Neural progenitor cell (in vitro differentiated cells): ENCODE measurements around the gene UCK2. TPM values are rescaled to one million over a fixed set of nuclear protein-coding genes. Genes with fewer than 3 reads are reported as not detected.

Source experiments
- DNase-seq: peaks from one replicate; pipeline ENCODE4 v3.0.0-alpha.2; 2016; ENCODE audit warnings: low spot score
- H2AFZ ChIP-seq: fragments of 200-600 bp; sonication (generic); replicated peaks from 2 replicates; pipeline ENCODE4 v1.6.1; 2016; ENCODE audit warnings: antibody characterized with exemption
- H3F3A ChIP-seq: fragments of 200-600 bp; sonication (generic); 2 replicates; pipeline ENCODE4 v1.6.1; 2016; ENCODE audit warnings: antibody characterized with exemption, low read depth
- H3K27ac ChIP-seq: fragments of 200-600 bp; sonication (generic); 2 replicates; pipeline ENCODE4 v1.5.1; 2016; ENCODE audit warnings: mild to moderate bottlenecking
- H3K27me3 ChIP-seq: fragments of 200-600 bp; sonication (generic); 2 replicates; pipeline ENCODE4 v1.6.1; 2016; ENCODE audit warnings: mild to moderate bottlenecking, moderate library complexity
- H3K36me3 ChIP-seq: fragments of 200-600 bp; sonication (generic); 2 replicates; pipeline ENCODE4 v1.5.1; 2016
- H3K4me1 ChIP-seq: fragments of 200-600 bp; sonication (generic); 2 replicates; pipeline ENCODE4 v1.6.1; 2016; ENCODE audit warnings: mixed run types
- H3K4me2 ChIP-seq: fragments of 200-600 bp; sonication (generic); 2 replicates; pipeline ENCODE4 v1.6.1; 2016
- H3K4me3 ChIP-seq: fragments of 200-600 bp; sonication (generic); 2 replicates; pipeline ENCODE4 v1.5.1; 2016
- H3K79me2 ChIP-seq: fragments of 200-600 bp; sonication (generic); 2 replicates; pipeline ENCODE4 v1.6.1; 2016; ENCODE audit warnings: low read depth
- H3K9ac ChIP-seq: fragments of 200-600 bp; sonication (generic); 2 replicates; pipeline ENCODE4 v1.6.1; 2016
- H3K9me3 ChIP-seq: fragments of 200-600 bp; sonication (generic); 2 replicates; pipeline ENCODE4 v1.5.1; 2016; ENCODE audit warnings: low read depth
- H4K20me1 ChIP-seq: fragments of 200-600 bp; sonication (generic); 2 replicates; pipeline ENCODE4 v1.6.1; 2016; ENCODE audit warnings: low read depth
- H3K27ac Mint-ChIP-seq: 3 replicates; pipeline ENCODE4 v1.8.0; 2021; ENCODE audit warnings: mixed read lengths
- H3K27me3 Mint-ChIP-seq: 2 replicates; pipeline ENCODE4 v1.8.0; 2022; ENCODE audit warnings: low read depth, mild to moderate bottlenecking, inconsistent platforms, moderate library complexity, mixed read lengths; ENCODE audit not compliant: insufficient read depth
- H3K36me3 Mint-ChIP-seq: 3 replicates; pipeline ENCODE4 v1.8.0; 2021; ENCODE audit warnings: mixed read lengths
- H3K4me1 Mint-ChIP-seq: 3 replicates; pipeline ENCODE4 v1.8.0; 2021; ENCODE audit warnings: mixed read lengths
- H3K4me3 Mint-ChIP-seq: 3 replicates; pipeline ENCODE4 v1.8.0; 2021; ENCODE audit warnings: mild to moderate bottlenecking, moderate library complexity, mixed read lengths
- H3K9me3 Mint-ChIP-seq: 3 replicates; pipeline ENCODE4 v1.8.0; 2020; ENCODE audit warnings: mixed read lengths
- CTCF ChIP-seq: fragments of 200-600 bp; sonication (generic); IDR thresholded peaks from 2 replicates; pipeline ENCODE4 v1.5.1; 2017; ENCODE audit warnings: antibody characterized with exemption, mild to moderate bottlenecking
- EZH2 ChIP-seq: fragments of 200-600 bp; sonication (generic); IDR thresholded peaks from 2 replicates; pipeline ENCODE4 v1.6.1; 2017; ENCODE audit warnings: antibody characterized with exemption, mild to moderate bottlenecking, moderate library complexity
- EZH2phosphoT487 ChIP-seq: fragments of 200-600 bp; sonication (generic); IDR thresholded peaks from 2 replicates; pipeline ENCODE4 v1.6.1; 2017; ENCODE audit warnings: antibody characterized with exemption
- total RNA-seq: library from RNA; depleted of rRNA; stranded (reverse); fragments of >200 nt; gene quantifications from 2 replicates; pipeline ENCODE4 v1.2.3, GENCODE V29; 2015; ENCODE audit warnings: low replicate concordance

UCK2 gene
- total RNA-seq, 1 donor from 2014 or later = 43.8 TPM

DNA sequence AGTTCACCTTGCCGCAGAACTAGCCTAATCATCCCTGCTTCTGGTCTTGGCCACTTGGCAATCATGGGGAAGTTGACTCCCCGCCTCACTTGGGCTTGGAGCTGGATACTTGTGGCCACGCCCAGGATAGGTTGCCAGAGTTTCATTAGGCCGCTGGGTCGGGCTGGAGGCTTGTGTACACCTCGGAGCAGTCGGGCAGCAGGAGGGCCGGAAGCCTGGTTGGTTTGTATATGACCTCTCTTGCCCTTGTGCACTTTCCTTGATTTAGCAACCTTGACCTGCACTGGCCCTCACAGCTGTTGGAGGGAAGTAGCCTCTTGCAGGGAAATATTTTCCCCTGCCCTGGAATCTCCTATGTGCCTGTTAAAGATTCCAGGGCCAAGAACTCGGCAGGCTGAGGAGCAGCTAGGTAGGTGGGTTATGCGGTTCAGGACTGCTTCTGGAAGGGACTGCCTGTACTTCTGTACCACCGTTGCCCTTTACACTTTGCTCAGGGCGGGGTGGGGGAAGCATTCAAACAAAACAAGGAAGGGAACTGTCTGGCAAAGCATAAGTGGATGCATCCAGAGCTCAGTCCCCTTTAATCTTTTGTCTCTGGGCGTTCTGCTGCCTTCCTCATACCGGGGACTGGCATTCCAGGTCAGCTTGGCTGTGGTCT lies 83.5 kb downstream of the UCK2 start:
- Histone ChIP-seq H3K36me3 (no peaks in the 10 kb centered on the region), H3K4me3 (no peak overlapping the region), H2AFZ (no peak overlapping the region), H3K27ac (peak overlapping the region; percentile 29), H3F3A (no peaks in the 10 kb centered on the region), H3K27me3 (no peaks in the 10 kb centered on the region), H3K79me2 (no peaks in the 10 kb centered on the region), H3K9ac (no peak overlapping the region), H3K9me3 (no peaks in the 10 kb centered on the region), H4K20me1 (no peaks in the 10 kb centered on the region), H3K4me1 (no peaks in the 10 kb centered on the region), H3K4me2 (no peak overlapping the region)
- DNase-seq = no peak
- Mint-ChIP-seq H3K4me1 (no peaks in the 10 kb centered on the region), H3K27ac (no peak overlapping the region), H3K36me3 (peaks cover 25% of the 10 kb centered on the region), H3K27me3 (no peaks in the 10 kb centered on the region), H3K4me3 (no peak overlapping the region), H3K9me3 (no peaks in the 10 kb centered on the region)
- TF ChIP-seq EZH2phosphoT487 (no peak), CTCF (no peak), EZH2 (no peak)

GRCh38 chr1:165911609-165912281 lies 84.3 kb downstream of the UCK2 start:
- Mint-ChIP-seq H3K4me1 (no peaks in the 10 kb centered on the region), H3K27ac (no peak overlapping the region)

DNA sequence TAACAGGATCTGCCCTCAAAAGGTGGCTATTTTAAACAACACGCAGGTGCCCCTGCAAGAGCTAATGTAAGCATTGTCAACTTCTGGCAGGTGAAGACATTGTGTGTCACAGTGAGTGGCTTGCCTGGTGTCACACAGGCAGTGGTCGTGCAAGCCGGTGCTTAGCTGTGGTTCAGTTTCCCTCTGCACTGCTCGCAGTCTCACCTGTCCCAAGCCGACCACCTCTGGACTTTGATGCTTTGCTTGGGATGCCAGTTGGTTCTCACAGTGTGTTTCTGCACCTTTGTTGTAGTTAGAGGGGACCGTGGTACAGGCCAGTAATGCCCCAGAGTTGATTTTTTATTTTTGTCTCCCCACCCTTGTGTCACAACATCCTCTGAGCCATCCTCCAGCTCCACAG lies 85.2 kb downstream of the UCK2 start:
- Histone ChIP-seq H4K20me1 (no peaks in the 10 kb centered on the region), H3K27me3 (no peaks in the 10 kb centered on the region), H2AFZ (no peak overlapping the region), H3K79me2 (no peaks in the 10 kb centered on the region), H3K27ac (no peak overlapping the region), H3K36me3 (no peaks in the 10 kb centered on the region), H3K4me1 (no peaks in the 10 kb centered on the region), H3F3A (no peaks in the 10 kb centered on the region), H3K9ac (no peak overlapping the region), H3K4me2 (no peak overlapping the region), H3K9me3 (no peaks in the 10 kb centered on the region), H3K4me3 (no peak overlapping the region)
- no peak for TF ChIP-seq EZH2phosphoT487
- no peaks in the 10 kb centered on the region for H3K9me3 Mint-ChIP-seq
- H3K36me3 Mint-ChIP-seq = peaks cover 16% of the 10 kb centered on the region
- no peaks in the 10 kb centered on the region for H3K27me3 Mint-ChIP-seq
- no peak overlapping the region for H3K27ac Mint-ChIP-seq
- H3K4me1 Mint-ChIP-seq = no peaks in the 10 kb centered on the region
- DNase-seq = no peak
- no peak overlapping the region for H3K4me3 Mint-ChIP-seq

More at GRCh38 chr1:165911609-165912281, 84.3 kb downstream of the UCK2 start:
- Mint-ChIP-seq H3K27me3 (no peaks in the 10 kb centered on the region), H3K4me3 (no peak overlapping the region), H3K9me3 (no peaks in the 10 kb centered on the region), H3K36me3 (peaks cover 21% of the 10 kb centered on the region)
- TF ChIP-seq CTCF (no peak), EZH2 (no peak), EZH2phosphoT487 (no peak)
- H3F3A ChIP-seq = no peaks in the 10 kb centered on the region
- no peaks in the 10 kb centered on the region for H3K36me3 ChIP-seq
- no peak overlapping the region for H2AFZ ChIP-seq
- no peaks in the 10 kb centered on the region for H3K4me1 ChIP-seq
- H3K4me2 ChIP-seq = no peak overlapping the region
- no peaks in the 10 kb centered on the region for H3K79me2 ChIP-seq
- no peaks in the 10 kb centered on the region for H4K20me1 ChIP-seq
- H3K9me3 ChIP-seq = no peaks in the 10 kb centered on the region
- H3K27ac ChIP-seq = no peak overlapping the region
- no peak overlapping the region for H3K9ac ChIP-seq
- H3K4me3 ChIP-seq = no peak overlapping the region
- no peak for DNase-seq
- H3K27me3 ChIP-seq = no peaks in the 10 kb centered on the region
